Stimulated activated naive CD8-positive, alpha-beta T cell treated with anti-CD3 and anti-CD28 coated beads, Interleukin-15, Interleukin-2, amounts not matched to agents 100 ng/mL and 50 ng/mL, for 24 hours (primary cell): ENCODE results near the gene PROX2.

Experiments
- H3K27ac Mint-ChIP-seq: one replicate; pipeline ENCODE4 v1.8.0; 2021; ENCODE audit warnings: mild to moderate bottlenecking, mixed read lengths
- H3K27me3 Mint-ChIP-seq: one replicate; pipeline ENCODE4 v1.8.0; 2021; ENCODE audit warnings: mixed read lengths
- H3K36me3 Mint-ChIP-seq: one replicate; pipeline ENCODE4 v1.8.0; 2021; ENCODE audit warnings: low read depth, mixed read lengths
- H3K4me1 Mint-ChIP-seq: one replicate; pipeline ENCODE4 v1.8.0; 2021; ENCODE audit warnings: low read depth, mixed read lengths
- H3K4me3 Mint-ChIP-seq: one replicate; pipeline ENCODE4 v1.8.0; 2021; ENCODE audit warnings: mild to moderate bottlenecking, mixed read lengths
- H3K9me3 Mint-ChIP-seq: one replicate; pipeline ENCODE4 v1.8.0; 2021; ENCODE audit warnings: mixed read lengths

The PROX2 gene

DNA sequence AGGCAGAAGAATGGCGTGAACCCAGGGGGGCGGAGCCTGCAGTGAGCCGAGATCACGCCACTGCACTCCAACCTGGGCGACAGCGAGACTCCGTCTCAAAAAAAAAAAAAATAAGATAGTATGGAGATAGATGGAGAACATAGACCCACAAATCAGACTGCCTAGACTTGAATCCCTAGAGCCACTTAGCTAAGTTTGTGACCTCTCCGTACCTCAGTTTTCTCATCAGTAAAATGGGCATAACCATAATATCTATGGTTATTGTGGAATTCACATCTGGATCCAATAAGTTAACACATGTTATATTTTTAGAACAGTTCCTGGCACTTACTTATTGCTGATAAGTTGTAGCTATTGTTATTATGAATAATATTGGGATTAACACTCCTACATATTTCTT lies 7.2 kb downstream of the PROX2 start:
- H3K4me1 Mint-ChIP-seq, result peaks cover 28% of the 10 kb centered on the region

DNA sequence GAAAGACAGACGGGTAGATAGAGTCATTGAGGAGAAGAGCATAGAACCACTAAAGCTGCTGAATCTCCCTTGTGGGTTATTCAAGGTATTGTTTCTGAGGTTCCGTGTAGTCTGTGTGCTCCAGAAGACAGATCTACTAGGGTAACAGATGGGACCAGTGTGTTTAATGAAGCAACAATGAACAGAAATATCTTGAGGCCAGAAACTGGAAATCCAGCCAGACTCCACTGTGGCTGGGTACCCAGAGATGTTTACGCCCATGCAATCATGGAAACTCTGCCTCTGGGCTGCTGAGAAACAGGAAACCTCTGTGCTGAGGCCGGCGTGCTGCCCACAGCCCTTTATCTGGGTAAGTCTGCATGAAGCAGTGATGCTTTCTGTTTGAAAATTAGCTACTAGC lies 8.3 kb downstream of the PROX2 start:
- Mint-ChIP-seq H3K36me3 (no peaks in the 10 kb centered on the region), H3K27ac (peak overlapping the region; percentile 13), H3K4me1 (peaks cover 33% of the 10 kb centered on the region), H3K4me3 (peak overlapping the region; percentile 3), H3K9me3 (no peaks in the 10 kb centered on the region), H3K27me3 (no peaks in the 10 kb centered on the region)

More for the DNA sequence above, 7.2 kb downstream of the PROX2 start:
- H3K4me3 Mint-ChIP-seq, result no peak overlapping the region
- H3K27ac Mint-ChIP-seq, result no peak overlapping the region
- no peaks in the 10 kb centered on the region for H3K27me3 Mint-ChIP-seq
- no peaks in the 10 kb centered on the region for H3K36me3 Mint-ChIP-seq
- H3K9me3 Mint-ChIP-seq, result no peaks in the 10 kb centered on the region

DNA sequence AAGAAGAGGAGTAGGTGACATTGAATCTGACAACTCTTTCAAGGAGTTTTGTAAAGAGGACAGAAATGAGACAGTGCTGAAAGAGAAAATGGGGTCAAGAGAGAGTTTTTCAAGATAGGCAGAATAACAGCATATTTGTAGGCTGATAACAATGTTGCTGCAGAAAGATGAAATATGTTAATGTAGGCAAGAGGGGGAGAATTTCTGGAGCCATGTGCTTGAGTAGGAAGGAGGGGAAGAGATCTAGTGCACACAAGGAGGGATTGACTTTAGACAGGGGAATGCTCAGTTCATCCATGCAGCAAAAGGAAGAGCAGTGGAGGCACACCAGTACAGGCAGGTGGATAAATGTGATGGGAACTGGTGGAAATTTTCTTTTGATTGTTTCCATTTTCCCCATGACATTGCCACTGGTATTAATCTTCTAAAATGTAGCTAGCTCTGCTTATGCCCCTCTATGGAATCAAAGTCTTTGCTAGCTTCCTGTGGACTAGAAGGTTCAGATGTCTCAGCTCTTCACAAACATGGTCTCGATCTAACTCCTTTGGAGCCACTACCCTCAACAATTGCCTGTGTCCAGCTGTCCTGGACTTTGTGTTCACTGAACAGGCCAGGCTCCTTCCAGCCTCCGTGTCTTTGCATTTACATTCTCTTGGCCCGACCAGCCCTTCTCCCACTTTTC lies 9.1 kb downstream of the PROX2 start:
- no peaks in the 10 kb centered on the region for H3K36me3 Mint-ChIP-seq
- peak overlapping the region; percentile 3 for H3K4me3 Mint-ChIP-seq
- peaks cover 33% of the 10 kb centered on the region for H3K4me1 Mint-ChIP-seq
- H3K27me3 Mint-ChIP-seq, result no peaks in the 10 kb centered on the region
- H3K27ac Mint-ChIP-seq, result peak overlapping the region; percentile 42
- no peaks in the 10 kb centered on the region for H3K9me3 Mint-ChIP-seq

DNA sequence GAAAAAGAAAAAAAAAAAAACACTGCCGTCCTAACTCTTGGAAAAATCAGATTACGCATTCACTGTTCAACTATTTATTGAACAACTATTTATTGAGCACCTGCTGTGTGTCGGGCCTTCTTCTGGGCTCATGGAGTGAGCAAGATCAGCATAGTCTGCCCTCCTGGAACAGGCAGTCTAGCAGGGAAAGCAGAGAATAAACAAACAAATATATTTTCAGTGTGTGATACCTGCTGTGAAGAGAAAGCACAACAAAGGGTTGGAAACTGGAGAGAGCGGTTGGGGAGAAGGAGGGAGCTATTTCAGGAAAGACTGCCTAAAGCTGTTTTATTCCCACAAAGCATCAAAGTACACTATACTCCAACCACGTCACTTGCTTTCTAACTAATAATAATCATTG lies 10.8 kb downstream of the PROX2 start:
- Mint-ChIP-seq H3K27me3 (no peaks in the 10 kb centered on the region), H3K4me3 (no peak overlapping the region)

DNA sequence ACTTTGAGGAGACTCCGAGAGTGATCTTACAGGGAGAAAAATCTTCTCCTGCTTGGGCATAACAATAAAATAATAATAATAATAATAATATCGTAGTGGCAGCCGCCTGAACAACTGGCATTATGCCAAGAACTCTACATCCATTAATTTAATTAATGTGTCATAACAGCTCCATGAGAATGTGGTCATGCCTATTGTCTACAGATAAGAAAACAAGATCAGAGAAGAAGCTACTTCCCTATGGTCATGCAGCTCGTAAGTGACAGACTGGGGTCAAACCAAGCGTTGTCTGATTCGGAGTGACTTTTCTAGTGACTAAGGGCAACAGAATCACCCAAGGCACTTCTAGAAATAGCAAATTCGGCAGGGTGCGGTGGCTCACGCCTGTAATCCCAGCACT lies 11.7 kb downstream of the PROX2 start:
- H3K27me3 Mint-ChIP-seq, result no peaks in the 10 kb centered on the region
- H3K4me1 Mint-ChIP-seq, result peaks cover 33% of the 10 kb centered on the region
- no peak overlapping the region for H3K4me3 Mint-ChIP-seq
- no peaks in the 10 kb centered on the region for H3K9me3 Mint-ChIP-seq
- H3K27ac Mint-ChIP-seq, result no peak overlapping the region
- no peaks in the 10 kb centered on the region for H3K36me3 Mint-ChIP-seq

More for the DNA sequence above, 10.8 kb downstream of the PROX2 start:
- no peaks in the 10 kb centered on the region for H3K36me3 Mint-ChIP-seq
- no peaks in the 10 kb centered on the region for H3K9me3 Mint-ChIP-seq
- H3K27ac Mint-ChIP-seq, result no peak overlapping the region
- peaks cover 33% of the 10 kb centered on the region for H3K4me1 Mint-ChIP-seq

DNA sequence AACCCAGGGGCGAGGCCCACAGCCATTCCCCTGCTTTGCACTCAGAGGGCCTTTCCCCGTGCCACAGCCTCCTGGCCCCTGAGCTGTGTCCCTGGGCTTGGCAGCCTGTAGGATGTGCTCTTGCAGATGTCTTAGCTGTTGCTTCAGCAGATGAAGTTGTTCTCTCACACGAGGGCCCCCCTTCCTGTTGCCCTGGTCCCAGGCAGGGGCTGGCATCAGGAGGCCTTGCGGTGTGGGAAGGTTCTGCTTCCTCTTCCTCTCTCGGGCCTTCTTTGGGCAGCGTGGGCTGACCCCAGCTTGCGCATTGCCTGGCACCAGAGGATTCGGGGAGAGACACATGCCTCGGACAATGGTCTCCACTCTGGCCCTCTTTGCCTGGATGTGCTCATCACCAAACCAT lies 12.7 kb downstream of the PROX2 start:
- Mint-ChIP-seq H3K9me3 (no peaks in the 10 kb centered on the region), H3K36me3 (no peaks in the 10 kb centered on the region), H3K4me1 (peaks cover 27% of the 10 kb centered on the region), H3K27me3 (no peaks in the 10 kb centered on the region), H3K27ac (no peak overlapping the region), H3K4me3 (no peak overlapping the region)

DNA sequence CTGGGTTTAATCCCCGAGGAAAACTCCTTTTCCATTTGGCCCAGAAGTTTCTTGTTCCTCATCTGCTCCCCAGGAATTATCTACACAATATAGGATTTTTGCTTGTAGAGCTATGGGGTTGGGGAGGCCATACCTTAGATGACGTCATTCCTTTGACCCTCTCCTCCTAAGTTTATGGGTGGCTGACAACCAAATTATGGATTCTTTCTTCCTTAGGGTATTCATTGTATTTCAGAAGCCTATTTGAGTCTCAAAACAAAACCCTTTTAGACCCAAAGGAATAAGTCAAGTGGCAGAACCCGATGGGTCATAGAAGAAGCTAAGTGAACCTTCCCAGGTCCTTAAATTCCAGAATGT lies 14.2 kb downstream of the PROX2 start:
- H3K4me3 Mint-ChIP-seq, result no peak overlapping the region
- peaks cover 12% of the 10 kb centered on the region for H3K4me1 Mint-ChIP-seq
- H3K27ac Mint-ChIP-seq, result no peak overlapping the region
- no peaks in the 10 kb centered on the region for H3K27me3 Mint-ChIP-seq
- no peaks in the 10 kb centered on the region for H3K9me3 Mint-ChIP-seq
- H3K36me3 Mint-ChIP-seq, result no peaks in the 10 kb centered on the region

DNA sequence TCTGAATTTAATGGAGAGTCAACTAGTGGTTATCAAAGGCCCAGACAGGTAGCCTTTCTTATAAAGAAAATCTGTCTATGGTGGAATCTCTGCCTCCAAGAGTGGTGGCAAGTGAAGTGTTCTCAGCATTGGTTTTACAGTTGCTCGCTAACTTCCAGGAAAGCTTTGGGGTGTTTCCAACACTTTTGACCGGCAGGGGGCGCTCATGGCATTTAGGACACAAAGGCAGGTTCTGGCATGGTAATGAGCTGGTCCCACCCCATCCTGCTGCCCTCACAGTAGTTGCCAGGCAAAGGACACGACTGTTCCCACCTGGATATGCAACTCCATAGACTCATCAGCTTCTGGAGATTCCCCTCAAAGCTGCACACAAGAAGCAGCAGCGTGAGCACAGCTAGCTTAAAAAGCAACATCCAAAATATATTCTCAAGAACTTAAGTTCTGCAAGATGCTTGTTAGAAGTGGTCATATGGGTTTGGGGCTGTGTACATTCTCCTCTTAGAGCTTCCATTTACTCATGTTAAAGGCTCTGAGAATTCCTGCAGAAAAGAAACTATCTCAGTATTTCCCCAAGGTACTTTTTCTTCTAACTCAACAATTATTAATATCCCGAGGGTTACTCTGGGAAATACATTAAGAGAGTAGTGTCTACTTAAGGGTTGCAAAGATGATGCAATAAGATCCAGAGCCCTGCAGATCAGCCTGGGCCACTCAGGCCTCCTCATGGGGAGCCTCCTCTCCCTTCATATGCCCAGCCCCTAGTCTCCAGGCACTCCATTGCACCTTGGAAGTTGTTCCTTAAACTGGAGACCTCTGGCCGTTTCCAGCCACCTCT lies 14.8 kb downstream of the PROX2 start:
- no peak overlapping the region for H3K27ac Mint-ChIP-seq
- no peaks in the 10 kb centered on the region for H3K9me3 Mint-ChIP-seq
- H3K4me1 Mint-ChIP-seq, result peaks cover 6% of the 10 kb centered on the region
- H3K4me3 Mint-ChIP-seq, result no peak overlapping the region
- H3K36me3 Mint-ChIP-seq, result no peaks in the 10 kb centered on the region
- no peaks in the 10 kb centered on the region for H3K27me3 Mint-ChIP-seq

DNA sequence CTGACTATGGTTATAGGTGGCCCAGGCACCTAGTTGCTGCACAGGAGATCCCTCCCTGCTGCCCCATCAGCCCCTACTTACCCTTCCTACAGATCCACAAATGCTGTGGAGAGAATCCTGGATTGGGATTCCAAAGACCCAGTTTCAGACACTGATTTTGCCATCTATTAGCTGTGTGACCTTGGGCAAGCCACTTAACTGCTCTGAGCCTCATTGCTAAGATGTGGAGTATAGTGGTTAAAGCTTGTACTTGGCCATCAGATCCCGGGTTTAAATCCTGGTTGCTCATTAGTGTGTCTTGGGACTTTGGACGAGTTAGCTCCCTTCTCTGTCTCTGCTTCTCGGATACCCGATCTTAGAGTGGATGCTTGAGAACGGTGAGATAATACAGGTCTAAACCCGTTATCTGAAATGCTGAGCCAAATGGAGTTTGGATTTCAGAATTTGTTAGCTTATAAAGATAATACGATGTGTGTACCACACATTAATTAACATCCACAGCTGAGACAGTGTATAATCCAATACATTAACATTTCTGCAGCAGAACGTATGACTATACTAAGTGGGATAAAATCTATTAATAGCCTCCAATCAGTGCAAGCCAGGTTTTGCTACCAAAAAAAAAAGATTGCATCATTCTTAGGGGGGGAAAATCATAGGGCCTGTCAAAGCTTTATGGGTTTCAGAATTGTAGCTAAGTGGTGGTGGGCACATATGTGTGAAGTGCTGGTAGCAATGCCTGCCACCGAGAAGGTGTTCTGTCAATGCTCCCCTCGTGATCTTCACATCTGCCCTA lies 16.0 kb downstream of the PROX2 start:
- Mint-ChIP-seq H3K9me3 (no peaks in the 10 kb centered on the region), H3K27ac (no peak overlapping the region), H3K27me3 (no peaks in the 10 kb centered on the region)

DNA sequence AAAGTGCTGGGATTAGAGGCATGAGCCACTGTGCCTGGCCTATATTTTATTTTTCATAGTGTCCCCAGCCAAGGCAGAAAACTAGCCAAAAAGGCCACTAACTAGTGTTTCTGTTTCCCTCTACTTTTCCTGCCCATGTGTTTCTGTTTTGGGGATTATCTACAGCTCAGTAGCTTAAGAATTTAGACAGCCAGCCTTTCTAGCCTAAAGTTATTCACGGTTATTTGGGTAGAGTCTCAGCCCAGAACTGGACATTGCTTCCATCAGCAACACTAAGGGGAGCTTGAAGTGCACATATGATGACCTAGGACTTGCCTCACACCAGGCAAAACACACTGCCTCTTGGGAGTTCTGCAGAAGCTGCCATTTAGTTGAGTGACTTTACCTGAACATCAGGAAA lies 17.9 kb downstream of the PROX2 start:
- H3K9me3 Mint-ChIP-seq, result no peaks in the 10 kb centered on the region
- no peak overlapping the region for H3K27ac Mint-ChIP-seq

More for the DNA sequence above, 16.0 kb downstream of the PROX2 start:
- Mint-ChIP-seq H3K4me3 (no peak overlapping the region), H3K36me3 (no peaks in the 10 kb centered on the region), H3K4me1 (peaks cover 5% of the 10 kb centered on the region)

DNA sequence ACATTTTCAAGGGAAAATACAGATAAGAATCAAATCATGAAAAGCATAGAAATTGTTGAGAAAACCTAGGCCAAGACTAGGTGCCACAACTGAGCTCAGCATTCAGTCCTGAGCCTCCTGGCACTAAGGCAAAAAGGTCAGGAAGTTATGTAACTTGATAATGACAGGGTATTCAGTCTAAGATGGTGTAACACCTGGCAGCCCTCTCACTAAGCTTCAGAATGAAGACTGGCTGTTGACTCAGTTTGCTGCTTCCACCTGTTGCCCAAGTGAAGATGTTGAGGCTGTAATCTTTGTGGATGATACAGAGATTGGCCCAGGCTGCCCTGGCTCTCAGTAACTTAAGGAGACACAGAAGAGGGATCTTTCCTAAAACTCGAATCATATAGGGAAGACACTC lies 19.6 kb downstream of the PROX2 start:
- Mint-ChIP-seq H3K27ac (no peak overlapping the region), H3K4me3 (no peak overlapping the region), H3K9me3 (no peaks in the 10 kb centered on the region), H3K4me1 (peaks cover 23% of the 10 kb centered on the region), H3K36me3 (no peaks in the 10 kb centered on the region), H3K27me3 (no peaks in the 10 kb centered on the region)

More for the DNA sequence above, 17.9 kb downstream of the PROX2 start:
- peaks cover 13% of the 10 kb centered on the region for H3K4me1 Mint-ChIP-seq
- H3K4me3 Mint-ChIP-seq, result no peak overlapping the region
- no peaks in the 10 kb centered on the region for H3K36me3 Mint-ChIP-seq
- no peaks in the 10 kb centered on the region for H3K27me3 Mint-ChIP-seq

DNA sequence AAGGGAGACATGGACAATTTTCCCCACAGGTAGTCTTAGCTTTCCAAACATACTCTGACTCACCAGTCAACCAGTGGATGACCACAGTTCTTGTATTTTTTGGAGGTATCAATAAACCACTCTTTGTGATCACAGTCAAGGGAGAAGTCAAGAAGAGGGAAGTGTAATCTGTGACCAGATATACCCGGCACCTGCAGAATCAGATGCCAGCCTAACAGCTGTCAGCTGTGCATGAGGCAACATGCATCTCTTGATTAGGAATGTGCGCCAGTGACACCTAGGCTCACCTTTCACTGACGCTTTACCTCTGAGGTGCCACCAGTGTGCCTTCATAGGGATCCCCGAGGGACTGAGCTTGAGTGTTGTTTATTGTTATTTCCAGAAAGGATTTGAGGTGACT lies 20.0 kb downstream of the PROX2 start:
- no peak overlapping the region for H3K27ac Mint-ChIP-seq
- H3K4me3 Mint-ChIP-seq, result no peak overlapping the region
- peaks cover 23% of the 10 kb centered on the region for H3K4me1 Mint-ChIP-seq
- no peaks in the 10 kb centered on the region for H3K9me3 Mint-ChIP-seq
- no peaks in the 10 kb centered on the region for H3K27me3 Mint-ChIP-seq
- no peaks in the 10 kb centered on the region for H3K36me3 Mint-ChIP-seq

DNA sequence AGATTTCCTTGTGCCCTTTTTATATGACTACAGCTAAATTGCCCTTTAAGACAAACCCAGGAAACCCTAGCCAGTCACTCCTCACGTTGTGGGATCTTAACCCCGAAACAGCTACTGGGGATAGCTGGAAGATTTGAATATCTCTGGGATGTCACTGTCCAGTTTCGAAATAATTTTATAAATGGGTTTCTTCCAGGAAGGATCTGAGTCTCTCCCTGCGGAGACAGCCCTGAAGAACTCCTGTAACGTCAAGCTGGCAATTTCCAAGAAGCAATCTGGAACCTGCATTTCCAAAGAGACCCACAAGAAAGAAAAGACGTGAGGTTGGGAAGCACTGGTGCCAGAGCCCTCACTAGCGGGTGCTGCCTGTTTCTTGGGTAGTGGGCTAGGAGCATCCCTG lies 20.9 kb downstream of the PROX2 start:
- H3K4me1 Mint-ChIP-seq, result peaks cover 23% of the 10 kb centered on the region
- no peak overlapping the region for H3K27ac Mint-ChIP-seq
- H3K27me3 Mint-ChIP-seq, result no peaks in the 10 kb centered on the region
- no peaks in the 10 kb centered on the region for H3K9me3 Mint-ChIP-seq
- no peaks in the 10 kb centered on the region for H3K36me3 Mint-ChIP-seq
- no peak overlapping the region for H3K4me3 Mint-ChIP-seq

DNA sequence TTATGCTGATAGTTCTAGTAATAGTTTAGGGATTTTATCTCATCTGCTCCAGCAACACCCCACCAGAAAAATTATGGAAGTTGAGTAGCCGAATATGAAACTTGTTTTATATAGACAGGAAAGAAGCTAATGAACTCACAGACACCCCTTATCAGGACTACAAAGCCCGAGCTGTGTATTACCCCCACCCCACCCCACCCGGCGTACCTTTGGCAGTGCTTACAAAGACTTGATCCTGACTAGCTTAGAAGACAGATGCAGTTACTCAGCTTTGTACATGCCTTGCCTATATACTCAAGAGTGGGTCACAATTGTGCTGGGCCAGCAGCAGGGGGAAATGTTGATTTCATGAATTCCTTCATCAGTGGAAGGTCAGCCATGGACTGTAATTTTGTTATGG lies 22.4 kb downstream of the PROX2 start:
- no peaks in the 10 kb centered on the region for H3K36me3 Mint-ChIP-seq
- H3K27ac Mint-ChIP-seq, result no peak overlapping the region
- no peaks in the 10 kb centered on the region for H3K27me3 Mint-ChIP-seq
- H3K4me1 Mint-ChIP-seq, result peaks cover 23% of the 10 kb centered on the region
- H3K9me3 Mint-ChIP-seq, result no peaks in the 10 kb centered on the region
- H3K4me3 Mint-ChIP-seq, result no peak overlapping the region

DNA sequence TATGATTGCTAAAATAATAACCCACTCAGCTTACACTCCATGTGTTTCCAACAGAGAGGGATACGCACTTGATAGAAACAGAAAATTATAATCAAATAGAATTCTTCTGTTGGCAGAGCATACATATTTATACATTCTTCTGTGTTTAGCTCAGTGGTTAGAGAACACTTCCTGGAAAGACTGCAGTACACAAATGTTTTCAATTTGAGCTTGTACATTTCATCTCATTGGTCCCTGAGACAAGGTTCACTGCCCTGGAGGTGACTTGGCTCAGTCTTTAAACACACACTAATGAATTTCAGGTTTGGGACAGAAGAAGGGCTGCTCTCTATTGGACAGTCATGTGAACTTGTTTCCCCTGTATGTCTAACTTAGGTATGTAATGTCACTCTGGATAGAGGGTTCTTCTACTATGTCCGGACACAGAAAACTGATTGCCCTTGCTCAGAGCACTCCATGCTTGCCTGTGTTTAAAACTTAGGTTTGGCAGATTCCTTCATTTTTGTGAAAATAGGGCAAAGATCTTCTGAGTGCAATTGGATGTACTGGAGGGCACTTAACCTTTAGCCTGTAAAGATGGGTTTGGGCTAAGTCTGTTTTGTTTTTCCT lies 22.9 kb downstream of the PROX2 start:
- Mint-ChIP-seq H3K9me3 (no peaks in the 10 kb centered on the region), H3K4me3 (no peak overlapping the region), H3K27me3 (no peaks in the 10 kb centered on the region), H3K4me1 (peaks cover 23% of the 10 kb centered on the region), H3K36me3 (no peaks in the 10 kb centered on the region), H3K27ac (no peak overlapping the region)
